NK-92 (cell line): ENCODE measurements around the gene DGKK.

Experiments
- DNase-seq: peaks from one replicate; lab custom pipeline; 2025; ENCODE audit not compliant: unreplicated experiment; lab: John Stamatoyannopoulos, UW

Gene DGKK

GRCh38 chrX:50470103-50471031, at the start of gene DGKK:
Gene DGKK (minus strand): TSS chrX:50470825. CDS start chrX:50470678, 147 bp downstream.
- no peak for DNase-seq

- no peak for DNase-seq
Measured at GRCh38 chrX:50514811-50515210, 44.2 kb upstream of the DGKK start.

- no peak for DNase-seq
Measured at GRCh38 chrX:50497114-50497513, 26.5 kb upstream of the DGKK start.

- no peak for DNase-seq
Measured at GRCh38 chrX:50495616-50496015, 25.0 kb upstream of the DGKK start.

GRCh38 chrX:50492720-50493119, 22.1 kb upstream of the DGKK start:
- no peak for DNase-seq

GRCh38 chrX:50484662-50485061, 14.0 kb upstream of the DGKK start:
- no peak for DNase-seq

GRCh38 chrX:50483283-50483682, 12.7 kb upstream of the DGKK start:
- DNase-seq = no peak

GRCh38 chrX:50475208-50475607, 4.6 kb upstream of the DGKK start:
- DNase-seq = no peak

- DNase-seq = no peak
Measured at GRCh38 chrX:50471390-50471789, 765 bp upstream of the DGKK start.

- DNase-seq = no peak
Measured at GRCh38 chrX:50469206-50469605, 1.4 kb downstream of the DGKK start.

GRCh38 chrX:50459615-50460014, 11.0 kb downstream of the DGKK start:
- no peak for DNase-seq

- no peak for DNase-seq
Measured at GRCh38 chrX:50458483-50458882, 12.1 kb downstream of the DGKK start.

- DNase-seq = no peak
Measured at GRCh38 chrX:50456712-50457484, 13.7 kb downstream of the DGKK start.

- DNase-seq = no peak
Measured at GRCh38 chrX:50452782-50453181, 17.8 kb downstream of the DGKK start.

GRCh38 chrX:50450324-50450723, 20.3 kb downstream of the DGKK start:
- DNase-seq = no peak

- DNase-seq = no peak
Measured at GRCh38 chrX:50448565-50448964, 22.1 kb downstream of the DGKK start.

- DNase-seq = no peak
Measured at GRCh38 chrX:50447535-50447934, 23.1 kb downstream of the DGKK start.

GRCh38 chrX:50442426-50443116, 28.1 kb downstream of the DGKK start:
- no peak for DNase-seq

- DNase-seq = no peak
Measured at GRCh38 chrX:50436797-50437196, 33.8 kb downstream of the DGKK start.

- DNase-seq = no peak
Measured at GRCh38 chrX:50432829-50433289, 37.8 kb downstream of the DGKK start.

GRCh38 chrX:50431623-50432022, 39.0 kb downstream of the DGKK start:
- DNase-seq = no peak
